GM19328 (cell line): ENCODE results near the gene LY6G6F.
"Not testable (repeated sequence)": the region's sequence is repeated elsewhere in the genome, so short reads cannot be mapped to it uniquely, and the experiment has no call there.

Experiments
- ATAC-seq: cut with Tn5 transposase; IDR thresholded peaks from one replicate; pipeline ENCODE4 v1.9.1; 2021; ENCODE audit warnings: mild to moderate bottlenecking, moderate library complexity; ENCODE audit not compliant: unreplicated experiment

The LY6G6F gene

GRCh38 chr6:31701666-31702404 lies 4.8 kb upstream of the LY6G6F start:
- no peak for ATAC-seq

- no peak for ATAC-seq
These were observed 4.3 kb upstream of the LY6G6F start for GRCh38 chr6:31702405-31702818.

- peak; percentile 83 for ATAC-seq
These were observed 3.6 kb upstream of the LY6G6F start, which contains the start of gene ABHD16A for GRCh38 chr6:31702819-31703716. Gene ABHD16A (minus strand): TSS chr6:31703324. CDS start chr6:31703281, 43 bp downstream.

- no peak for ATAC-seq
These were observed 735 bp upstream of the LY6G6F start for GRCh38 chr6:31705931-31706330.

- no peak for ATAC-seq
These were observed 1.0 kb downstream of the LY6G6F start for GRCh38 chr6:31707701-31708100.

GRCh38 chr6:31708224-31708623 lies 1.6 kb downstream of the LY6G6F start:
- ATAC-seq = no peak

GRCh38 chr6:31709157-31709556 lies 2.5 kb downstream of the LY6G6F start:
- not testable (repeated sequence) for ATAC-seq

GRCh38 chr6:31710523-31711219 lies 4.0 kb downstream of the LY6G6F start:
- ATAC-seq = no peak

GRCh38 chr6:31711233-31711632 lies 4.6 kb downstream of the LY6G6F start:
- ATAC-seq = no peak

- no peak for ATAC-seq
These were observed 5.6 kb downstream of the LY6G6F start for GRCh38 chr6:31712296-31712695.

GRCh38 chr6:31713465-31713864 lies 6.8 kb downstream of the LY6G6F start:
- no peak for ATAC-seq

GRCh38 chr6:31713991-31714684 lies 7.5 kb downstream of the LY6G6F start:
- ATAC-seq = no peak

- ATAC-seq = no peak
These were observed 8.6 kb downstream of the LY6G6F start, which contains the start of gene LY6G6D for GRCh38 chr6:31715022-31715958. Gene LY6G6D (plus strand): TSS chr6:31715348. CDS start chr6:31715356, 8 bp downstream.

- no peak for ATAC-seq
These were observed 11.0 kb downstream of the LY6G6F start for GRCh38 chr6:31717499-31718222.

GRCh38 chr6:31718265-31718664 lies 11.6 kb downstream of the LY6G6F start:
- no peak for ATAC-seq

- ATAC-seq = no peak
These were observed 12.3 kb downstream of the LY6G6F start for GRCh38 chr6:31719001-31719400.

GRCh38 chr6:31720196-31720770 lies 13.6 kb downstream of the LY6G6F start:
- no peak for ATAC-seq

GRCh38 chr6:31721351-31722020 lies 14.8 kb downstream of the LY6G6F start, which contains the start of gene LY6G6C:
Gene LY6G6C (minus strand): TSS chr6:31721746. CDS start chr6:31721679, 67 bp downstream.
- ATAC-seq = no peak
